ENCODE results near the gene KCTD8.

The KCTD8 gene

DNA sequence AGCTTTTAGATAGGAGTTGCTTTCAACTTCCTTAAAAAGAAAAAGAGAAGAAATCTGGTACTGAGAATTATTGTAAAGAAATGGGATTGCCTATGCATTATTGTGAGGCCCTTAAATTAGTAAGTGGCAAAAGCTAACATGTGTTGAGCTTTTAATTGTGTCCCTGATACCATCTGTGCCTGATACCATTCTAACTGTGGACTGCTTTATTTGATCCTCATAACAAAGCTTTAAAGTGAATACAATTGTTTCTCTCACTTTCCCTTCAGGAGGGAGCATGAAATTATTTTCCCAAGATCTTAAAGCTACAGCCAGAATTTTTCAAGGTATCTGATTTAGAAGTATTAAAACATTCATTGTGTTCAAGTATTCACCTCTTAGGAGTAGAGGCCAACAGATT lies 9.9 kb downstream of the KCTD8 start:
- no peaks in the 10 kb centered on the region for H3K9me2 ChIP-seq (replicated peaks; ENCODE audit: control insufficient read depth, low read length)
- H3K79me2 ChIP-seq (ENCODE audit: control insufficient read depth, low read length) = no peaks in the 10 kb centered on the region
- H3K4me2 ChIP-seq (ENCODE audit: low read length) = no peak overlapping the region
- TF ChIP-seq, protein P1, sequence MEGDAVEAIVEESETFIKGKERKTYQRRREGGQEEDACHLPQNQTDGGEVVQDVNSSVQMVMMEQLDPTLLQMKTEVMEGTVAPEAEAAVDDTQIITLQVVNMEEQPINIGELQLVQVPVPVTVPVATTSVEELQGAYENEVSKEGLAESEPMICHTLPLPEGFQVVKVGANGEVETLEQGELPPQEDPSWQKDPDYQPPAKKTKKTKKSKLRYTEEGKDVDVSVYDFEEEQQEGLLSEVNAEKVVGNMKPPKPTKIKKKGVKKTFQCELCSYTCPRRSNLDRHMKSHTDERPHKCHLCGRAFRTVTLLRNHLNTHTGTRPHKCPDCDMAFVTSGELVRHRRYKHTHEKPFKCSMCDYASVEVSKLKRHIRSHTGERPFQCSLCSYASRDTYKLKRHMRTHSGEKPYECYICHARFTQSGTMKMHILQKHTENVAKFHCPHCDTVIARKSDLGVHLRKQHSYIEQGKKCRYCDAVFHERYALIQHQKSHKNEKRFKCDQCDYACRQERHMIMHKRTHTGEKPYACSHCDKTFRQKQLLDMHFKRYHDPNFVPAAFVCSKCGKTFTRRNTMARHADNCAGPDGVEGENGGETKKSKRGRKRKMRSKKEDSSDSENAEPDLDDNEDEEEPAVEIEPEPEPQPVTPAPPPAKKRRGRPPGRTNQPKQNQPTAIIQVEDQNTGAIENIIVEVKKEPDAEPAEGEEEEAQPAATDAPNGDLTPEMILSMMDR (IDR thresholded peaks at IDR 0.05; ENCODE audit: low read depth, low read length, poor library complexity, severe bottlenecking) = no peak
- TF ChIP-seq EZH2phosphoT487 (IDR thresholded peaks at IDR 0.05; ENCODE audit: borderline replicate concordance, low read length) = no peak
- no peaks in the 10 kb centered on the region for H3K27me3 ChIP-seq (ENCODE audit: control insufficient read depth, low read length)
- H3K9me3 ChIP-seq (ENCODE audit: control insufficient read depth, insufficient read depth, low read length) = no peaks in the 10 kb centered on the region
- no peaks in the 10 kb centered on the region for H3F3A ChIP-seq (ENCODE audit: control insufficient read depth, insufficient read depth)
- no peak overlapping the region for H3K27ac ChIP-seq (ENCODE audit: low read depth, low read length)
- H3K4me3 ChIP-seq (ENCODE audit: low read length) = no peak overlapping the region
- H3K36me3 ChIP-seq (ENCODE audit: control insufficient read depth, low read length) = no peaks in the 10 kb centered on the region
- H3K4me1 ChIP-seq (ENCODE audit: control insufficient read depth, low read length) = no peaks in the 10 kb centered on the region
- no peaks in the 10 kb centered on the region for H4K20me1 ChIP-seq (ENCODE audit: control insufficient read depth, insufficient read depth, low read depth, low read length)

DNA sequence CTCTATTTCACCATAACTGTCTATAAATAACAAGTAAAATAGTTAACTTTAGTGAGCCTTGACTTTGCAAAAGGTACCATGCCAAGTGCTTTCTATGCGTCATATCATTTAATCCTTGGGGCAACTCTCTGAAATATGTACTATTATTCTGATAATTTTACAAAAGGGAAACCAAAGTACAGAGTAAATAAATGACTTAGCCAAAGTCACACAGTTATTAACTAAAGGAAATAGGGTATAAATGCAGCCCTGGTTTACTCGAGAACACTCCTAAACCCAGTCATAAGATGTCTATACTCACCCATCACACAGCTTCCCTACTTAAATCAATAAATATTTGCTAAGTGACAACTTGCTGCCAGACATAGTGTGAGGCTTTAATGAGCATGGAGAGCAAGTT lies 14.4 kb downstream of the KCTD8 start:
- Histone ChIP-seq H3K4me1 (ENCODE audit: control insufficient read depth, low read length) (no peaks in the 10 kb centered on the region), H3K27ac (ENCODE audit: low read depth, low read length) (no peak overlapping the region), H3K9me2 (replicated peaks; ENCODE audit: control insufficient read depth, low read length) (no peaks in the 10 kb centered on the region), H3K27me3 (ENCODE audit: control insufficient read depth, low read length) (no peaks in the 10 kb centered on the region), H3K9me3 (ENCODE audit: control insufficient read depth, insufficient read depth, low read length) (no peaks in the 10 kb centered on the region), H3K79me2 (ENCODE audit: control insufficient read depth, low read length) (no peaks in the 10 kb centered on the region), H4K20me1 (ENCODE audit: control insufficient read depth, insufficient read depth, low read depth, low read length) (no peaks in the 10 kb centered on the region), H3K4me2 (ENCODE audit: low read length) (no peak overlapping the region), H3K4me3 (ENCODE audit: low read length) (no peak overlapping the region), H3F3A (ENCODE audit: control insufficient read depth, insufficient read depth) (no peaks in the 10 kb centered on the region), H3K36me3 (ENCODE audit: control insufficient read depth, low read length) (no peaks in the 10 kb centered on the region)
- no peak for TF ChIP-seq EZH2phosphoT487 (IDR thresholded peaks at IDR 0.05; ENCODE audit: borderline replicate concordance, low read length)
- TF ChIP-seq, protein P1 (IDR thresholded peaks at IDR 0.05; ENCODE audit: low read depth, low read length, poor library complexity, severe bottlenecking) = no peak

DNA sequence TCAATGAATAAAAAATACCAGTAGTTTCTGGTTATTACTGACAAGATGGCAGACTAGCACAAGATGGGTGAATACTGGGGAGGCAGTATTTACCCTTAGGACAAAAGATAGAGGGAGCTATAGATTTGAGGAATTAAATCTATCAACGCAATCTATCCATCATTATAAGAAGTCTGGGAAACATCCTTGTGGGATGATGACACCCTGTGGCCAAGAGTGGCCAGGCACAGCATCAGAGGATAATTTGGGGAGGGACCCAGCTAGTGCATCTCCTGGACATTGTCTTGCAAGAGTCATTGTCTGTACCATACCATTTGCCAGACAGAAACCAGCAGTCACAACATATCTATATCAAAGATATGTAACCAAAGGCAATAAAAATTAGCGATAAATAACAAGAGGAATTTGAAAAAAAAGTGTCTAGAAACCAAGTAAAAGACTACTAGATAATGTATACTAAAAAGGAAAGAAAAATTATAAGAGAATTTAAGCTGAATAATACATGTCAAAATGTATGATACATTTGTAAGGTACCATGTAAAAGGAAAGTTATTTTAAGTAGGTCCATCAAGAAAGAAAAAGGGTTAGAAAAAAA lies 22.9 kb downstream of the KCTD8 start:
- no peaks in the 10 kb centered on the region for H3K27me3 ChIP-seq (ENCODE audit: control insufficient read depth, low read length)

More for the DNA sequence above, 22.9 kb downstream of the KCTD8 start:
- H3K4me1 ChIP-seq (ENCODE audit: control insufficient read depth, low read length) = no peaks in the 10 kb centered on the region
- no peaks in the 10 kb centered on the region for H3K36me3 ChIP-seq (ENCODE audit: control insufficient read depth, low read length)
- H3K4me3 ChIP-seq (ENCODE audit: low read length) = no peak overlapping the region
- no peaks in the 10 kb centered on the region for H3K9me3 ChIP-seq (ENCODE audit: control insufficient read depth, insufficient read depth, low read length)
- no peak overlapping the region for H3K27ac ChIP-seq (ENCODE audit: low read depth, low read length)
- TF ChIP-seq, protein P1 (IDR thresholded peaks at IDR 0.05; ENCODE audit: low read depth, low read length, poor library complexity, severe bottlenecking) = peak; percentile 12
- no peak for TF ChIP-seq EZH2phosphoT487 (IDR thresholded peaks at IDR 0.05; ENCODE audit: borderline replicate concordance, low read length)
- no peaks in the 10 kb centered on the region for H3K79me2 ChIP-seq (ENCODE audit: control insufficient read depth, low read length)
- no peaks in the 10 kb centered on the region for H4K20me1 ChIP-seq (ENCODE audit: control insufficient read depth, insufficient read depth, low read depth, low read length)
- no peak overlapping the region for H3K4me2 ChIP-seq (ENCODE audit: low read length)
- no peaks in the 10 kb centered on the region for H3F3A ChIP-seq (ENCODE audit: control insufficient read depth, insufficient read depth)
- H3K9me2 ChIP-seq (replicated peaks; ENCODE audit: control insufficient read depth, low read length) = no peaks in the 10 kb centered on the region
